Measurements from ENCODE around the gene CLDN4. TPM values are rescaled to one million over a fixed set of nuclear protein-coding genes. Genes with fewer than 3 reads are reported as not detected.

Gene CLDN4
- polyA plus RNA-seq, 1 of the 3 experiments (the other 2 are of a cell fraction), result 5.9 TPM

- H3K9me3 ChIP-seq, result no peaks in the 10 kb centered on the region
- ChIA-PET POLR2A (no interaction called here), CTCF (interaction anchor here (1.3 to 1.5 kb wide), 2 partner anchors 19 to 136 kb away, joined by 3 to 5 read pairs; no protein-coding TSS in a partner anchor)
- H3K27ac ChIP-seq (ENCODE audit: low read depth in 2 of 2, low read length in 1 of 2), result no peak within 1 kb of the TSS
- no peaks in the 10 kb centered on the region for H3K27me3 ChIP-seq (ENCODE audit: insufficient read depth)
- H3K79me2 ChIP-seq (ENCODE audit: insufficient read depth), result no peaks in the 10 kb centered on the region
- H2AFZ ChIP-seq (ENCODE audit: low read depth), result no peak within 1 kb of the TSS
- no peak for TF ChIP-seq ELF1 (IDR thresholded peaks at IDR 0.05)
- TF ChIP-seq MXI1 (IDR thresholded peaks at IDR 0.05; ENCODE audit: low read depth, low read length), result no peak
- no peak for TF ChIP-seq NRF1 (IDR thresholded peaks at IDR 0.05; ENCODE audit: low read depth, low read length)
- TF ChIP-seq NFIC (IDR thresholded peaks at IDR 0.05; ENCODE audit: borderline replicate concordance), result no peak
- TF ChIP-seq GABPA (IDR thresholded peaks at IDR 0.05; ENCODE audit: low read depth), result no peak
- no peak for TF ChIP-seq USF1 (IDR thresholded peaks at IDR 0.05; ENCODE audit: borderline replicate concordance, low read depth)
- no peak for TF ChIP-seq YY1 (IDR thresholded peaks at IDR 0.05; ENCODE audit: low read depth)
- no peak for TF ChIP-seq EP300 (IDR thresholded peaks at IDR 0.05; ENCODE audit: borderline replicate concordance in 1 of 2, low read depth in 1 of 2, low read length in 1 of 2)
- TF ChIP-seq, protein P1, sequence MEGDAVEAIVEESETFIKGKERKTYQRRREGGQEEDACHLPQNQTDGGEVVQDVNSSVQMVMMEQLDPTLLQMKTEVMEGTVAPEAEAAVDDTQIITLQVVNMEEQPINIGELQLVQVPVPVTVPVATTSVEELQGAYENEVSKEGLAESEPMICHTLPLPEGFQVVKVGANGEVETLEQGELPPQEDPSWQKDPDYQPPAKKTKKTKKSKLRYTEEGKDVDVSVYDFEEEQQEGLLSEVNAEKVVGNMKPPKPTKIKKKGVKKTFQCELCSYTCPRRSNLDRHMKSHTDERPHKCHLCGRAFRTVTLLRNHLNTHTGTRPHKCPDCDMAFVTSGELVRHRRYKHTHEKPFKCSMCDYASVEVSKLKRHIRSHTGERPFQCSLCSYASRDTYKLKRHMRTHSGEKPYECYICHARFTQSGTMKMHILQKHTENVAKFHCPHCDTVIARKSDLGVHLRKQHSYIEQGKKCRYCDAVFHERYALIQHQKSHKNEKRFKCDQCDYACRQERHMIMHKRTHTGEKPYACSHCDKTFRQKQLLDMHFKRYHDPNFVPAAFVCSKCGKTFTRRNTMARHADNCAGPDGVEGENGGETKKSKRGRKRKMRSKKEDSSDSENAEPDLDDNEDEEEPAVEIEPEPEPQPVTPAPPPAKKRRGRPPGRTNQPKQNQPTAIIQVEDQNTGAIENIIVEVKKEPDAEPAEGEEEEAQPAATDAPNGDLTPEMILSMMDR (IDR thresholded peaks at IDR 0.05), result no peak
- TF ChIP-seq SMC3 (IDR thresholded peaks at IDR 0.05; ENCODE audit: low read depth, low read length), result no peak
- no peak for TF ChIP-seq FOSL2 (IDR thresholded peaks at IDR 0.05; ENCODE audit: borderline replicate concordance, low read depth)
- no peak for TF ChIP-seq RCOR1 (IDR thresholded peaks at IDR 0.05; ENCODE audit: low read length)
- TF ChIP-seq TAF1 (IDR thresholded peaks at IDR 0.05; ENCODE audit: borderline replicate concordance, low read depth, low read length), result no peak
- TF ChIP-seq SIN3A (IDR thresholded peaks at IDR 0.05; ENCODE audit: borderline replicate concordance, low read depth, low read length), result no peak
- TF ChIP-seq RFX5 (IDR thresholded peaks at IDR 0.05; ENCODE audit: low read length), result no peak
- no peak within 1 kb of the TSS for H3K4me3 ChIP-seq (ENCODE audit: low read depth in 2 of 2, low read length in 1 of 2)
- H3K9me2 ChIP-seq, result no peaks in the 10 kb centered on the region
- peaks cover 6% of the 10 kb centered on the region for H3F3A ChIP-seq (replicated peaks; ENCODE audit: insufficient read depth)
- H3K36me3 ChIP-seq (replicated peaks in 1 of 2; ENCODE audit: control insufficient read depth in 1 of 2, insufficient read depth in 2 of 2, low read length in 1 of 2), result no peaks in the 10 kb centered on the region
- H3K4me1 ChIP-seq (ENCODE audit: control insufficient read depth in 1 of 2, insufficient read depth in 2 of 2, low read depth in 1 of 2, low read length in 1 of 2), result peaks cover 0 to 10% of the 10 kb centered on the region in 2 experiments; a peak in 1 of 4 replicates
- H3K9ac ChIP-seq, result no peak within 1 kb of the TSS
- DNase-seq, result no peak
- no peak within 1 kb of the TSS for H3K4me2 ChIP-seq
- 84% methylated on average over 11 of the region's 11 CpGs for WGBS (ENCODE audit: low lambda C conversion rate)
- no peaks in the 10 kb centered on the region for H4K20me1 ChIP-seq (ENCODE audit: insufficient read depth)
Measured at GRCh38 chr7:73860859-73861258, 30.1 kb downstream of the CLDN4 start, which contains the start of gene TMEM270. TMEM270 (plus strand) TSS chr7:73861159; CDS start chr7:73861195, 36 bp downstream.

- DNase-seq, result no peak
- WGBS (ENCODE audit: low lambda C conversion rate), result 85% methylated on average over 12 of the region's 12 CpGs
- H3K36me3 ChIP-seq (replicated peaks in 1 of 2; ENCODE audit: control insufficient read depth in 1 of 2, insufficient read depth in 2 of 2, low read length in 1 of 2), result no peaks in the 10 kb centered on the region
- no peak overlapping the region for H2AFZ ChIP-seq (ENCODE audit: low read depth)
- no peaks in the 10 kb centered on the region for H3K9me2 ChIP-seq
- no peak overlapping the region for H3K27ac ChIP-seq (ENCODE audit: low read depth in 2 of 2, low read length in 1 of 2)
- POLR2A ChIA-PET, result no interaction called here
- H3K4me3 ChIP-seq (ENCODE audit: low read depth in 2 of 2, low read length in 1 of 2), result no peak overlapping the region
- CTCF ChIA-PET, result interaction anchor here (0.9 to 1.5 kb wide), 3 partner anchors 19 to 165 kb away, joined by 3 to 5 read pairs (median 3); no protein-coding TSS in a partner anchor
- H3K9me3 ChIP-seq, result no peaks in the 10 kb centered on the region
- H3K4me2 ChIP-seq, result no peak overlapping the region
- H3F3A ChIP-seq (replicated peaks; ENCODE audit: insufficient read depth), result peaks cover 6% of the 10 kb centered on the region
- no peaks in the 10 kb centered on the region for H3K79me2 ChIP-seq (ENCODE audit: insufficient read depth)
- peaks cover 0 to 14% of the 10 kb centered on the region in 2 experiments; a peak in 1 of 4 replicates for H3K4me1 ChIP-seq (ENCODE audit: control insufficient read depth in 1 of 2, insufficient read depth in 2 of 2, low read depth in 1 of 2, low read length in 1 of 2)
- H4K20me1 ChIP-seq (ENCODE audit: insufficient read depth), result no peaks in the 10 kb centered on the region
- H3K9ac ChIP-seq, result no peak overlapping the region
- no peaks in the 10 kb centered on the region for H3K27me3 ChIP-seq (ENCODE audit: insufficient read depth)
- TF ChIP-seq, protein P2, sequence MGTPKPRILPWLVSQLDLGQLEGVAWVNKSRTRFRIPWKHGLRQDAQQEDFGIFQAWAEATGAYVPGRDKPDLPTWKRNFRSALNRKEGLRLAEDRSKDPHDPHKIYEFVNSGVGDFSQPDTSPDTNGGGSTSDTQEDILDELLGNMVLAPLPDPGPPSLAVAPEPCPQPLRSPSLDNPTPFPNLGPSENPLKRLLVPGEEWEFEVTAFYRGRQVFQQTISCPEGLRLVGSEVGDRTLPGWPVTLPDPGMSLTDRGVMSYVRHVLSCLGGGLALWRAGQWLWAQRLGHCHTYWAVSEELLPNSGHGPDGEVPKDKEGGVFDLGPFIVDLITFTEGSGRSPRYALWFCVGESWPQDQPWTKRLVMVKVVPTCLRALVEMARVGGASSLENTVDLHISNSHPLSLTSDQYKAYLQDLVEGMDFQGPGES (IDR thresholded peaks at IDR 0.05; ENCODE audit: low read depth, low read length), result no peak
- TF ChIP-seq TAF1 (IDR thresholded peaks at IDR 0.05; ENCODE audit: borderline replicate concordance, low read depth, low read length) (no peak), RAD21 (IDR thresholded peaks at IDR 0.05; ENCODE audit: low read length) (no peak), ELF1 (IDR thresholded peaks at IDR 0.05) (no peak), JUND (IDR thresholded peaks at IDR 0.05) (no peak), CHD2 (IDR thresholded peaks at IDR 0.05; ENCODE audit: low read length, partially characterized antibody) (no peak), RXRA (IDR thresholded peaks at IDR 0.05; ENCODE audit: borderline replicate concordance, low read depth) (no peak)
- TF ChIP-seq, protein P3, sequence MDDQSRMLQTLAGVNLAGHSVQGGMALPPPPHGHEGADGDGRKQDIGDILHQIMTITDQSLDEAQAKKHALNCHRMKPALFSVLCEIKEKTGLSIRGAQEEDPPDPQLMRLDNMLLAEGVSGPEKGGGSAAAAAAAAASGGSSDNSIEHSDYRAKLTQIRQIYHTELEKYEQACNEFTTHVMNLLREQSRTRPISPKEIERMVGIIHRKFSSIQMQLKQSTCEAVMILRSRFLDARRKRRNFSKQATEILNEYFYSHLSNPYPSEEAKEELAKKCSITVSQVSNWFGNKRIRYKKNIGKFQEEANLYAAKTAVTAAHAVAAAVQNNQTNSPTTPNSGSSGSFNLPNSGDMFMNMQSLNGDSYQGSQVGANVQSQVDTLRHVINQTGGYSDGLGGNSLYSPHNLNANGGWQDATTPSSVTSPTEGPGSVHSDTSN (IDR thresholded peaks at IDR 0.05), result no peak
- TF ChIP-seq, protein P4, sequence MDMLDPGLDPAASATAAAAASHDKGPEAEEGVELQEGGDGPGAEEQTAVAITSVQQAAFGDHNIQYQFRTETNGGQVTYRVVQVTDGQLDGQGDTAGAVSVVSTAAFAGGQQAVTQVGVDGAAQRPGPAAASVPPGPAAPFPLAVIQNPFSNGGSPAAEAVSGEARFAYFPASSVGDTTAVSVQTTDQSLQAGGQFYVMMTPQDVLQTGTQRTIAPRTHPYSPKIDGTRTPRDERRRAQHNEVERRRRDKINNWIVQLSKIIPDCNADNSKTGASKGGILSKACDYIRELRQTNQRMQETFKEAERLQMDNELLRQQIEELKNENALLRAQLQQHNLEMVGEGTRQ (IDR thresholded peaks at IDR 0.05; ENCODE audit: borderline replicate concordance, low read depth, low read length), result no peak
Measured at GRCh38 chr7:73861305-73861704, 30.5 kb downstream of the CLDN4 start.
